CD4-positive, alpha-beta T cell treated with Interleukin-12 subunit alpha and Interleukin-12 subunit beta, for 1 hour (primary cell): ENCODE results near the gene RPS14.
"Not testable (repeated sequence)": the region's sequence is repeated elsewhere in the genome, so short reads cannot be mapped to it uniquely, and the experiment has no call there.

ENCODE experiments used
- DNase-seq: peaks from one replicate; pipeline ENCODE4 v3.0.0-alpha.2; 2020

RPS14 gene

DNA sequence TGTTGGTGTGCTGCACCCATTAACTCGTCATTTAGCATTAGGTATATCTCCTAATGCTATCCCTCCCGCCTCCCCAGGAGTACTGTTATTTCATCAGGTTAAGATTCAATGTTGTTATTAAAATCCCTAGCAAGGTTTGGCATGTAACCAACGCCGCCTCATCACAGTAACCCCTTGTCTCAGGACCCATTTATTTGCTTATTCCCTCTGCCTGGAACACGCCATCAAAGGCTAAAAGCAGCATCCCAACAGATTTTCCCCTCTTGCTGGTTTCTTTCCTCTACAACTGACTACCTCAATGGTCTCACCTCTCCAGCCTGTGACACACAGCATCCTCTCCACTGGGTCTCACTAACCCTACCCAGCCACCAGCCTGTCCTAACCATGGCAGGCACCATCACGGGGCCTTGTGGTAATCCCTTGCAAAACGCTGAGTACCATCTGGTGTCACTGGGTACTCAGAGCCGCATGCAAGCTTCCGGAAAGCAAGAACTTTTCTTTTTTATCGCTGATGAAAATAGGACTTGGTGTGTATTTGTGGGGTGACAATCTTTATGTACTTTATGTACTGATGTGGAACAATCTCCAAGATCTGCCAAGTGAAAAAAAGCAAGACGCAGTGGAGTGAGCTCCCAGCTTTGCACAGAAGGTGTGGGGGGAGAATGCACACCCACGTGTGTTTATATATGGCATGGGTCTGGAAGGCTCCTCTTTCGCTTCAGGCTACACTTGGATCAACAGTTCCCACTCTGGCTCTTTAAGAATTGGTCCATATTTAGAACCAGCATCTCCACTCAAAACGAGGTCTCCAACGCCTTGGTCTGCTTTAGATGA is 6.1 kb downstream of the RPS14 start:
- DNase-seq = no peak

DNA sequence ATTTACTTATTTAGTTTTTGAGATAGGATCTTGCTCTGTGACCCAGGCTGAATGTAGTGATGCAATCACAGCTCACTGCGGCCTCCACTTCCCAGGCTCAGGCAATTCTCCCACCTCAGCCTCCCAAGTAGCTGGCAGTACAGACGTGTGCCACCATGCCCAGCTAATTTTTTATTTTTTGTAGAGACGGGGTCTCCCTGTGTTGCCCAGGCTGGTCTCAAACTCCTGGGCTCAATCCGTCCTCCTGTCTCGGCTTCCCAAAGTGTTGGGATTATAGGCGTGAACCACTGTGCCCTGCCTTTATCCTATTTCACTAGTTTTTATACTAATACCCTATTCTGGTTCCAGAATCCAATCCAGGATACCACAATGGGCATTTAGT is 6.8 kb downstream of the RPS14 start:
- no peak for DNase-seq

DNA sequence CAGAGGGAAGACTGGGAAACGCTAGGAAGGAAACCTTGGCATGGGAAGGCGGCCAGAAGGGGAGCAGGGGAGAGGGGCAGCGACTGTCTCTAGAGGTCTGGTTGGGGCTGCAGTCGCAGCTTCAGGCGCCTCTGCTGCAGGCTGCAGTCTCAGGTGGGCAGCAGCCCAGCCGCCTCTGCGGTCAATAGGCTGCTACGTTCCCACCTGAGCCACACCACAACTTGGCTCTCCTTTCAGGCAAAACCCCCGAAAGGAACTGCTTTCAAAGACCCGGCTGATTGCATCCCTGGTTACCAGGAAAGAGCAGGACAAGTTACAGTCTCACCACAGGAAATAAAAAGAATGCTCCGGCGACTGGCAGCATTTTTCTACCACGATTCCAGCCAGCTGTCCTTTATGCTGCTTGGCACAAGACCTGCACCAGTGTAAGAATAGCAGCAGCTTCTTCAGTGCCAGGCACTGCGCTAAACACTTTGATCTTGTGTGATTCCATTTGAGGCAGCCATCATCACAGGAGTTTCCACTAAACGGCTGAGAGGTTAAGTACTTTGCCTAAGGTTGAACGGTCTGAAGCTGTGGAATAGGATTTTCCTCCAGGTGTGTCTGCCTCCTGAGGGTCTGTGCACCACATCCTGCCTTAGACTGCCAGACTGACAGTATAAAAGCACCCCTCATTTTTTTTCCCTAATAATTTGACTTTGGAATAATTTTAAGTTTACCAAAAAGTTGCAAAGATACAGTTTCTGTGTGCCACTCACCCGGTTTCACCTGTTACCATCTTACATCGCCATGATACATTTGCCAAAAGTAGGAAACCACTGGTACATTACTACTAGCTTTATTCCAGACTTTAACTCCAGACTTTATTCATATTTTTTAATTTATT is 7.5 kb downstream of the RPS14 start:
- DNase-seq = no peak

DNA sequence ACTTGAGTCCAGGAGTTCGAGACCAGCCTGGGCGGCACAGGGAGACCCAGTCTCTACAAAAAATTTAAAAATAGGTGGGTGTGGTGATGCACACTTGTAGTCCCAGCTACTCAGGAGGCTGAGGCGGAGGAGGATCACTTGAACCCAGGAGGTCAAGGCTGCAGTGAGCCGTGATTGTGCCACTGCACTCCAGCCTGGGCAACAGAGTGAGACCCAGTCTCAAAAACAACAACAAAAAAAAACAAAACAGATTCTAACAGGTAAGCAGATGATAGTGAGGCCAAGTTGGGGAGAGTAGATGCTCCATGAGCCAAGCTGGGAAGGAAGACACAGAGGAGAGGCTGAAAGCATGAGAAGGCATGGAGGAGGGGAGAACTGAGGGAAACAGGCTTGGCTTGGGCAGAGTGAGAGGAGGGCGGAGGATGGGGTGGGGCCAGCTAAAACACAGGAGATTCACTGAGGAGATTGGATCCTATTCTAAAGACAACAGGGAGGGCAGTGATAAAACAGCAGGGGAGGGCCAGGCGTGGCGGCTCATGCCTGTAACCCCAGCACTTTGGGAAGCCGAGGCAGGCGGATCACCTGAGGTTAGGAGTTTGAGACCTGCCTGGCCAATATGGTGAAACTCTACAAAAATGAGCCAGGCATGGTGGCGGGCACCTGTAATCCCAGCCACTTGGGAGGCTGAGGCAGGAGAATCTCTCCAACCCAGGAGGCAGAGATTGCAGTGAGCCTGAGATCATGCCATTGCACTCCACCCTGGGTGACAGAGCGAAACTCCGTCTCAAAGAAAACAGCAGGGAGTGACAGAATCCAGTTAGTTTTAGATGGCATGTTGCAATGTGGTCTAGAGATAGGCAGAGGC is 8.4 kb downstream of the RPS14 start:
- no peak for DNase-seq

DNA sequence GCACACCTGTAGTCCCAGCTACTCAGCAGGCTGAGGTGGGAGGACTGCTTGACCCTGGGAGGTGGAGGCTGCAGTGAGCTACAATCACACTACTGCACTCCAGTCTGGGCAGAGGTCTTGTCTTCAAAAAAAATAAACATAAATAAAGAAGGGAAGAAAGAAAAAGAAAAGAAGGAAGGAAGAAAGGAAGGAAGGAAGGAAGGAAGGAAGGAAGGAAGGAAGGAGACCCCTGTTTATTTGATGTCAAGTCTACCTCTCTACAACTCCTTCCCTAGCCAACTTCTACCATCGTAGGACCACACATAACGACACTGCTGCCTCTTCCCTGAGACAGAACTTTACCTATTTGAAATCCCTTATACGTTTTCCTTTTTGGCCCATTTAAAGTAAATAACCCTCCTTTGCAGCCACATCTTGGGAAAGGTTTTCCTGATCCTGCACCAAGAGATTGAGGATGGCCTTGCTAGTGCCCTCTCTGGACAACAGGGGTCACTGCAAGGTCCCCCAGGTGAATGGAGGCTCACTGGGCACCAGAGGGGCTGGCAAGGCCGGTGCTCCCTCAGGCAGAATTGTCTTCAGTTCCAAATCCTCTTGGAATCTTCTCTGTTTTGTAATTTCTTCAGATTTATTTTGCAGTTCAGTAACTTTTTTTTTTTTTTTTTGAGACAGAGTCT is 10.5 kb downstream of the RPS14 start:
- no peak for DNase-seq

DNA sequence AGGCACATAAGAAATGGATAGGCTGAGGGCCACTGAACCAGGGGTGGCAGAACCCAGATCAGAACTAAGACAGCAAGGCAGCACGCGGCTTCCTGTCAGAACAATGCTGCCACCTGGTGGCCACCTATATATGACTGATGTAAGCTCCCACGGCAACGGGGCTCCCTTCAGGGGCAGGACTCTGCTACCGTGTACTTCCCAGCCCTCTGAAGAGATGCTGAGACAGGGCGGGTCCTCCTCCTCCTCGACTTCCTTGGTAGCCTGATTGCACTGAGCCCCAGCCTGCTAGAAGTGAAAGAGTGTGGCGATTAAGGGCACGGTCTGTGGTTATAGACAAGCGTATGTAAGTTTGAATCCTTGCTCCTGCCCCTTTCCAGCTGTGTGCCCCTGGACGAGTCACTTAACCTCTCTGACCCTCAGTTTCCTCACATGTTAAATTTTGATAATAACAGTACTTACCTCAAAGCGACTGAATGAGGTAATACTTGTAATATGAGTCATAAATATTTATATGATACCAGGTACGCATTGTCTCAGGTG is 13.3 kb downstream of the RPS14 start:
- DNase-seq = peak; percentile 92

DNA sequence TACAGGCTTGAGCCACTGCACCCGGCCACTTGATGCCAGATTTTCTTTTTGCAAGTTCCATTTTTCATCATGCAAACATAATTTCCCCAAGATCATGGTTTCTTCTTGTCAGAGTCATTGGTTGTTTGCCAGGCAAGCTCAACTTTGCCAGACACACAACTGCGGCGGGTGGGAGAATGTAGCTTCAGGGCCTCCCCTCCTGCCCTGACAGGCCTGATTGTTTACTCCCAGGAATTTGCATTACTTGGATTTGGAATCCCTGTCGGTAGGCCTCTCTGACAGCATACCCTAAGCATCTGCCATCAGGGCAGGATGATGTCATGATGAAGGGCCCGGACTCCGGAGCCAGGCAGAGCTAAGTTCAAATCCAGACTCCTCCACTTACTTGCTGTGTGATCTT is 15.1 kb downstream of the RPS14 start:
- DNase-seq = no peak

DNA sequence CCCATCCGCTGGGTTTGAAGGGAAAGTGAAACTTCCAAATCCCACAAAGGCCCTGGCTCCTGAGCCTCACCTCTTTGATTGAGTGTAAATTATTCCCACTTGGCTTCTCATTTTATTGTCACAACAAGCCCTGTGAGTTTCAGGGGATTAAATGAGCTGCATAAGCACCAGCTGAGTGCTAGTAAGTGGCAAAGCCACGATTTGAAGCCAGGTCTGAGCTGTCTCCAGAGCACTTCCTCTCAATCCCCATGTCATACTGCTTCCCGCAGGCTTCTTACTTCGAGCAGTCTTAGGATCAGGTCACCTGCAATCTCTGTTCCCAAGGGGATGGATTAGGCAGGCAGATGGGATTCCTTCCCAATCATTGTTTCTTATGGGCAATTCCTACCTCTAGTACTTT is 18.0 kb downstream of the RPS14 start:
- DNase-seq = no peak

DNA sequence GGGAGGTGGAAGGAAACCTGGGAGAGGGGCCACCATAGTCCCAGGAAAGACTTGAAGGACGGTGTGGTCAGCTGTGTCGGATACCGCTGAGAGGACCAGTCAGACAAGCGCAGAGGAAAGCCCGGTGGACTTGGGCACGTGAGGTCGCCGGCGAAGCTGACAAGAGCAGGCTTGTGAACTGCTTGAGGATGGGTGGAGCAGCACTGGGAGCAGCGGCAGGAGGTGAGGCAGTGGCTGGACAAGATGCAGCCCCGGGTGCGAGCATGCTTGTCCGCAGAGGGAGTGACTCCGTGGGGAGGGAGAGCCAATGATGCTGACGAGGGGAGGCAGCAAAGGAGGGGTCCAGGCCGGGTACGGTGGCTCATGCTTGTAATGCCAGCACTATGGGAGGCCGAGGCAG is 18.5 kb downstream of the RPS14 start:
- DNase-seq = no peak

DNA sequence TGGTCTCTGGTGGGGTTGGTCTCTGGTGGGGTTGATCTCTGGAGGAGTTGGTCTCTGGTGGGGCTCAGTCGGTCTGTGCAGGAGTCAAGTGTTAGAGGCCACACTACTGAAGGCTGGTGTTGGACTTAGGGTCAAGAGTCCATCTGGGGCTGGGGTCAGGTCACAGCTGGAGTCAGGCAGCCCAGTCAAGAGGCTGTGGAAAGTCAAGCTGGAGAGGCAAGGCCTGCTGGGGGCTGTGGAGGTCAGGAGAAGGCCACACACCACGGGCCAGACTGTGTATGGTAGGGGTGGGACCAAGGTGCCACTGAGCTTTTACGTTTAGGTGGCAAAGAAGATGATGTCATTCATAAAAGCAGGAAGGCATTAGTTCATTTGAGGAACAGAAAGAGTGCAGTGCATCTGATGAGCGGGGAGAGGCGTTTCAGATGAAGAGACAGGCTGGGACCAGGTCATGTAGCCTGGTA is 20.1 kb downstream of the RPS14 start:
- no peak for DNase-seq

DNA sequence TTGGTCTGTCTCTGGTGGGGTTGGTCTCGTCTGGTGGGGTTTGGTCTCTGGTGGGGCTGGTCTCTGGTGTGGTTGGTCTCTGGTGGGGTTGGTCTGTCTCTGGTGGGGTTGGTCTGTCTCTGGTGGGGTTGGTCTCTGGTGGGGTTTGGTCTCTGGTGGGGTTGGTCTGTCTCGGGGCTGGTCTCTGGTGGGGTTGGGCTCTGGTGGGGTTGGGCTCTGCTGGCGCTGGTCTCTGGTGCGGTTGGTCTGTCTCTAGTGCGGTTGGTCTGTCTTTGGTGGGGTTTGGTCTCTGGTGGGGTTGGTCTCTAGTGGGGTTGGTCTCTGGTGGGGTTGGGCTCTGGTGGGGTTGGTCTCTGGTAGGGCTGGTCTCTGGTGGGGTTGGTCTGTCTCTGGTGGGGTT is 20.6 kb downstream of the RPS14 start:
- no peak for DNase-seq

DNA sequence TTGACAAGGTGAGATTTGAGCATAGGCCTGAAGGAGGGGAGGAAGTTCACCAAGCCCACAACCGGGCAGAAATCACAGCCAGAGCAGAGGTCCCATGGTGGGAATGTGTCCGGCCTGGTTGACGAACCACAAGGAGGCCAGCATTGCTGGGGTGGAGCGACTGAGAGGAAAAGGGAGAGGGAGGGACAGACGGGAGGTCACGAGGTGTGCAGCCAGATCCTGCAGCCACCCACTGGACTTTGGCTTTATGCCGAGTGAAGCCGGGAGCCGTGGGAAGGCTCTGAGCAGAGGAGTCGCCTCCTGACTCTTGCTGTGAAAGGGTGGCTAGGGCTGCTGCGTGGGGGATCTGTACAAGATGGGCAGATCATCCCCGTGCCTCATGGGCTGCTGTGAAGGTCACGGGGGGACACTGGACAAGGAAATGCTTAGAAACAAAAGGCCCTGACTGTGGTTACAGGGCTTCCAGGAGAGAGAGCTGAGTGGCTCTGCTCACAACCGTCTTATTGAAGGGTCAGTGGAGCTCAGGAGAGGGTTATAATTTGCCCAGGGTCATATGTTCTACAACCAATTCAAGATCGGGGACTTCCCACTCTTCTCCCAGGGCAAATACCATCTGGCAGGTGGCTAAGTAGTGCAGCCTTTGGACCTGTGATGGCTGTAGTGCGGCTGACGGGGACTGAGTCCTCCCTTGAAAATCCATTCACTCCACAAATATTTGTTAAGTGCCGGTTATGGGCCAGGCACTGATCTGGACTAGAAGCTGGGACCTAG is 21.2 kb downstream of the RPS14 start:
- DNase-seq = no peak

DNA sequence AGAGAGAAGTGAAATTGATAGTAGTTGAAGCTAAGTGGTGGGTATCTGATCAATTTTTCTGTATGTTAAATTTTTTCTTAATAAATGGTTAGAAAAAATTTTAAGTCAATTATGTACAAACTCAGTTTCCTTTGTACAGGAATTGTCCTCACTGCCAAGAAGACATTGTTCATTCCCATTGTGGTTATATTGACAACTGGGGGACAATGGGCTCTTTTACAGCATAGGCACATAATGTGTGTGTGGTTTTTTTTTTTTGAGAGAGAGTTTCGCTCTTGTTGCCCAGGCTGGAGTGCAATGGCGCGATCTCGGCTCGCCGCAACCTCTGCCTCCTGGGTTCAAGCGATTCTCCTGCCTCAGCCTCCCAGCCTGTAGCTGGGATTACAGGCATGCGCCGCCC is 23.4 kb downstream of the RPS14 start:
- not testable (repeated sequence) for DNase-seq

DNA sequence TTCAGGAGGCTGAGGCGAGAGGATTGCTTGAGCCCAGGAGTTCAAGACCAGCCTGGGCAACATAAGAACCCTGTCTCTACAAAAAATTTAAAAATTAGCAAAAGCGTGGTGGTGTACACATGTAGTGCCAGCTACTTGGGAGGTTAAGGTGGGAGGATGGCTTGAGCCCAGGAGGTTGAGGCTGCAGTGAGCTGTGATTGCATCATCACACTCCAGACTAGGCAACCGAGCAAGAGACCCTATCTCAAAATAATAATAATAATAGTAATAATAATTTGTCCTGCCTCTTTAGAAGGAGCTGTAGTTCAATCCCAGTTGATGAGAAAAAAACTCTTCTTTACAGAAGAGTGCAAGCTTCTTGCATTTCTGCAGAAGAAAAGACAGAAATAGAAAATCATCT is 26.8 kb downstream of the RPS14 start:
- no peak for DNase-seq

DNA sequence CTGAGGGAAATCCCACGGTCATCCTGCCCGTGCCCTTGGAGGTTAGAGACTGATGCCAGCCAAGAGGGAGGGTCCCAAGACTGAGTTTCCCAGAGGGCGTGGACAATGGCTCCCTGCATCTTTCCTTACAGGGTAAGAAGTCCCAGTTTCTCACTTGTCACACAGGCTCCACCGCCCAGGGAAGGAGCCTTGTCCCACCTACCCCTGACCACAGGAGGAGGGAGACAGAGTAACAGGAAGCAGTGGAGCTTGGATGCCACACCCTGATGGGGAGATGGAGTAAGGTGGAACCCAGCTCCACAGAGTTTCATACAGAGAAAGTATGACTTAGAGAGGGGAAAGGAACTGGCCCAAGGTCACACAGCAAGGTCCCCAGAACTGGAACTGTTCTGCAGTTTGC is 27.5 kb downstream of the RPS14 start:
- no peak for DNase-seq

DNA sequence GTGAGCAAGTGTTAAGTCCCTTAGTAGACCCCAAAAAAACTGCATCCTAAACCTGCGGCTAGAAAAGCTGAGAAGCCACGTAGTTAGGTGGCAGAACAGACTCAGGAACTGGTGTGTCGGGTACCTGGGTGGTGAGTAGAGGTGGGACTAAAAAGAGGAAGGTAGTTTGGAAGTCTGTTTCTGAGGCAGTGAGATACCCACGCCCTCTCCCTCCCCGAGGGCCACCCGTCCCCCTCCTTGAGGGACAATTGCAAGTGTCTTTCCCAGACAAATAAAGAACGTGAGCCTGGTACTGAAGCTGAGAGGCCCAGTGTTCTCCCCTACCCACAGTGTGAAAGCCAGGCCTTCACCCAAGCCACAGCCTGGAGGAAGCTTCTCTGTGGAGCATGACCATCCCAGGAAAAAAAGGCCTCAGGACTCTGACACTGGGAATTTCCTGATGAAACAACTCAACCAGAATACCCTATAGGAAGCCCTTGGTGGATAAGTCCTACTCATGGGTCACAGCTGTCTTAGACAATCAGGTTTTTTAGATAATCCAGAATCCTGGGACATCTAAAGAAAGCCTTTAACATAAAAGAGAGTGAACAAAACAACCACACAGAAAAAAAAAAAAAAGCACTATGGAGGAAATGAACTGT is 29.8 kb downstream of the RPS14 start:
- no peak for DNase-seq

DNA sequence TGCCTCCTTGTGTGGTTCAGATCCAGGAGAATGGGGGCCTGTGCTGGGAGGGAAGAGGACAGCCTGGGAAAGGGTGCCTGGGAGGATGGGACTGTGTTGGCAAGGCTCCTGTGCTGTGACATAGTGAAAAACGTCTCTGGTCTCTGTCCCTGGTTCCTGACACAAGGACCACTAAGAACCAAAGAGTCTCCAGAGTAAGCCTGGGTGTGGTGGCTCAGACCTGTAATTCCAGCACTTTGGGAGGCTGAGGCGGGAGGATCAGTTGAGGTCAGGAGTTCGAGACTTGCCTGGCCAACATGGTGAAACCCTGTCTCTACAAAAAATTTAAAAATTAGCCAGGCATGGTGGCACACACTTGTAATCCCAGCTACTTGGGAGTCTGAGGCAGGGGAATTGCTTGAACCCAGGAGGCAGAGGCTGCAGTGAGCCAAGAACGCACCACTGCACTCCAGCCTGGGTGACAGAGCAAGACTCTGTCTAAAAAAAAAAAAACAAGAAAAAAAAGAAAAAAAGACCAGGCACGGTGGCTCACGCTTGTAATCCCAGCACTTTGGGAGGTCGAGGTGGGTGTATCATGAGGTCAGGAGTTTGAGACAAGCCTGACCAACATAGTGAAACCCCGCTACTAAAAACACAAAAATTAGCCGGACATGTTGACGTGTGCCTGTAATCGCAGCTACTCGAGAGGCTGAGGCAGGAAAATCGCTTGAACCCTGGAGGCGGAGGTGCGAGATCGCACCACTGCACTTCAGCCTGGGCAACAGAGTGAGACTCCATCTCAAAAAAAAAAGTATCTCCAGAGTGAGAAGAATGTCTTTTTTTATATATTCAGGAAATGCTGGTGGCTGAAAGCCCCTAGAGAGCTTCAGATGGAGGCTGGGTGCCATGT is 35.4 kb downstream of the RPS14 start:
- not testable (repeated sequence) for DNase-seq

DNA sequence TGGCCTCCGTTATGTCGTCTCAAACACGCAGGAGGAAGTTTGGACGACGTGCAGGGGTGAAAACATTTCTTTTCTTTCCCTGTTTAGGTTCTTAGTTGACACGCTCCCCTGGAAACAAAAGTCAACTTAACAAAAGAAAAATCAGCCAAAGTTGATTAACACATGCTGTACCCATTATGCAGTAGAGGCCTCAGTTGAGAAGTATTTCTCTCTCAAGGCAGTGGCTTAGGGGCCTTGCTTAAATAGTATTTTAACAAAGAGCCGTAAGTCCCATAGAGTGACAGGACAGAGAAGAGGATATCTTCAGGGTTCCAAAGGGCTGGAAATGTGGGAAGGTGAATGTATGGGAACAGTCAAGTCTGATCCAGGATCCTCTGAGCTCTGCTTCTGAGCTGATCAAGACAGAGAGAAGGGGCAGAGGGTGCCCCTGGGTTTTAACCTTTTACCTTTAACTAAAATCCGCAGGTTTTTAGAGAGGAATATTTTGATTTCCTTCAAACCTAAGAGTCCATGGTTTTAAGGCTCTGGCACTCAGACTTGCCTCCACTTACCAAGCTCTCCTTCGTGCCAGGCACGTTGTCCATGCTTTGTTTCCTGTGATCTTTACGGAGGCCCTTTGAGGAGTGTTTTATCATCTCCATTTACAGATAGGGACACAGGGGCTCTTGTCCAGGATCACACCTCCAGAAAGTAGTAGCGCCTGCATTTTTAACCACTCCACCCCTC is 36.2 kb downstream of the RPS14 start:
- peak; percentile 6 for DNase-seq
